22Rv1 (cell line): ENCODE data around the gene VHLL.

Experiments used
- CTCF ChIP-seq: fragments of 450-650 bp; IDR thresholded peaks from 2 replicates; pipeline ENCODE4 v1.5.1; 2017; ENCODE audit warnings: mild to moderate bottlenecking
- ZFX ChIP-seq: fragments of 450-650 bp; IDR thresholded peaks from 2 replicates; pipeline ENCODE4 v1.6.1; 2017; ENCODE audit warnings: antibody characterized with exemption, borderline replicate concordance

- TF ChIP-seq CTCF (peak; percentile 20; the same call in 1 of the 2 replicates), ZFX (no peak)
Observed at GRCh38 chr1:156259805-156260204, 39.3 kb downstream of the VHLL start.
